Mammary epithelial cell (primary cell): Measurements from ENCODE around the gene MERTK.

ENCODE experiments used
- CTCF ChIP-seq, 2 donors: IDR thresholded peaks in 1 of 2; conservative IDR thresholded peaks in 1 of 2; 2 replicates each; pipeline ENCODE4 v1.5.1; 2011 to 2012; ENCODE audit warnings: inconsistent platforms in 2 of 2, low read length in 2 of 2, mild to moderate bottlenecking in 2 of 2, control low read depth in 1 of 2, low read depth in 1 of 2; ENCODE audit not compliant: insufficient read depth in 1 of 2; ENCODE audit errors: extremely low read depth in 1 of 2
- EZH2 ChIP-seq: IDR thresholded peaks from 2 replicates; pipeline ENCODE4 v1.6.1; 2012; ENCODE audit warnings: low read length, inconsistent platforms, borderline replicate concordance

GRCh38 chr2:112005406-112006075 lies 107.1 kb downstream of the MERTK start:
- TF ChIP-seq CTCF (conservative IDR thresholded peaks at IDR 0.05 in 1 of 2, IDR thresholded peaks at IDR 0.05 in 1 of 2; ENCODE audit: extremely low read depth in 1 of 2, insufficient read depth in 1 of 2, low read depth in 1 of 2, low read length in 2 of 2) (no peak), EZH2 (no peak)
